HG03025 (cell line): ENCODE results near the gene MBD6.
"Not testable (repeated sequence)": the region's sequence is repeated elsewhere in the genome, so short reads cannot be mapped to it uniquely, and the experiment has no call there.

ENCODE experiments used
- ATAC-seq: cut with Tn5 transposase; IDR thresholded peaks from one replicate; pipeline ENCODE4 v1.9.1; 2021; ENCODE audit warnings: mild to moderate bottlenecking, moderate library complexity; ENCODE audit not compliant: unreplicated experiment, low FRiP score

MBD6 gene

GRCh38 chr12:57514720-57515407 lies 7.8 kb upstream of the MBD6 start:
- ATAC-seq = no peak

- ATAC-seq = no peak
Observed at GRCh38 chr12:57515408-57515933, 7.2 kb upstream of the MBD6 start.

GRCh38 chr12:57515934-57516541 lies 6.6 kb upstream of the MBD6 start:
- no peak for ATAC-seq

GRCh38 chr12:57516617-57517153 lies 5.9 kb upstream of the MBD6 start:
- ATAC-seq = no peak

- ATAC-seq = no peak
Observed at GRCh38 chr12:57517187-57517586, 5.4 kb upstream of the MBD6 start.

GRCh38 chr12:57517718-57518117 lies 4.9 kb upstream of the MBD6 start:
- not testable (repeated sequence) for ATAC-seq

- ATAC-seq = no peak
Observed at GRCh38 chr12:57518176-57518919, 4.3 kb upstream of the MBD6 start.

- no peak for ATAC-seq
Observed at GRCh38 chr12:57518920-57519795, 3.5 kb upstream of the MBD6 start.

GRCh38 chr12:57519796-57520052 lies 2.9 kb upstream of the MBD6 start:
- ATAC-seq = no peak

- peak; percentile 66 for ATAC-seq
Observed at GRCh38 chr12:57520053-57520818, 2.4 kb upstream of the MBD6 start, which contains the start of gene DDIT3. Gene DDIT3 (minus strand): TSS chr12:57520514. CDS start chr12:57517406, 3,108 bp downstream.

GRCh38 chr12:57521525-57522010 lies 1.1 kb upstream of the MBD6 start:
- no peak for ATAC-seq

GRCh38 chr12:57522887-57523705 lies 472 bp downstream of the MBD6 start:
- no peak for ATAC-seq

- ATAC-seq = no peak
Observed at GRCh38 chr12:57523706-57524614, 1.3 kb downstream of the MBD6 start.

- no peak for ATAC-seq
Observed at GRCh38 chr12:57524814-57525614, 2.4 kb downstream of the MBD6 start.

GRCh38 chr12:57525615-57526383 lies 3.2 kb downstream of the MBD6 start:
- ATAC-seq = no peak

GRCh38 chr12:57526477-57527126 lies 4.0 kb downstream of the MBD6 start:
- no peak for ATAC-seq
